ENCODE measurements around the gene ADGRL3.

DNA sequence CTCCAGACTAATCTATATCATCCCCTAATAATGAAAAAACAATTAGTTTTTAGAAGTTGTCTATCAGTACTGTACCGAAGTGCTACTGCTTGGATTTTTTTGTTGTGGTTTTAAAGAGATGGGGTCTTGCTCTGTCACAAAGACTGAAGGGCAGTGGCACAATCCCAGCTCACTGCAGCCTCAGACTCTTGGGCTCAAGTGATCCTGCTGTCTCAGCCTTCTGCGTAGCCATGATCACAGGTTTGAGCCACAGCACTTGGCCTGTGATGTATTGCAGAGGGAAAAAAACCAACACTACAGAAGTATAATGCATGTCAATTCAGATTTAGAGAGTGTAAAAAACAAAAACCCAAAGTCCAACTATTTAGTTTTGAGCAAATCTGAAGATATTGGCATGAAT, 875.0 kb downstream of the ADGRL3 start:
- TF ChIP-seq, protein P1, sequence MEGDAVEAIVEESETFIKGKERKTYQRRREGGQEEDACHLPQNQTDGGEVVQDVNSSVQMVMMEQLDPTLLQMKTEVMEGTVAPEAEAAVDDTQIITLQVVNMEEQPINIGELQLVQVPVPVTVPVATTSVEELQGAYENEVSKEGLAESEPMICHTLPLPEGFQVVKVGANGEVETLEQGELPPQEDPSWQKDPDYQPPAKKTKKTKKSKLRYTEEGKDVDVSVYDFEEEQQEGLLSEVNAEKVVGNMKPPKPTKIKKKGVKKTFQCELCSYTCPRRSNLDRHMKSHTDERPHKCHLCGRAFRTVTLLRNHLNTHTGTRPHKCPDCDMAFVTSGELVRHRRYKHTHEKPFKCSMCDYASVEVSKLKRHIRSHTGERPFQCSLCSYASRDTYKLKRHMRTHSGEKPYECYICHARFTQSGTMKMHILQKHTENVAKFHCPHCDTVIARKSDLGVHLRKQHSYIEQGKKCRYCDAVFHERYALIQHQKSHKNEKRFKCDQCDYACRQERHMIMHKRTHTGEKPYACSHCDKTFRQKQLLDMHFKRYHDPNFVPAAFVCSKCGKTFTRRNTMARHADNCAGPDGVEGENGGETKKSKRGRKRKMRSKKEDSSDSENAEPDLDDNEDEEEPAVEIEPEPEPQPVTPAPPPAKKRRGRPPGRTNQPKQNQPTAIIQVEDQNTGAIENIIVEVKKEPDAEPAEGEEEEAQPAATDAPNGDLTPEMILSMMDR (IDR thresholded peaks at IDR 0.05), result no peak
- no peak for TF ChIP-seq EZH2 (IDR thresholded peaks at IDR 0.05; ENCODE audit: borderline replicate concordance, insufficient read depth, low read depth, low read length, poor library complexity, severe bottlenecking)

Measured in B cell (primary cell).